H1 (cell line): Measurements from ENCODE around the gene MBLAC1. TPM values are rescaled to one million over a fixed set of nuclear protein-coding genes. Genes with fewer than 3 reads are reported as not detected.

Experiments used
- CTCF ChIA-PET: fragments of 300-600 bp; sonication (Branson Sonifier 250); formaldehyde crosslinking; loops from one replicate; lab custom pipeline; 2021; ENCODE audit not compliant: partially characterized antibody; lab: Charles Lee
- POLR2A ChIA-PET: fragments of 300-600 bp; sonication (Branson Sonifier 250); formaldehyde crosslinking; loops from one replicate; lab custom pipeline; 2021; ENCODE audit warnings: inconsistent platforms; ENCODE audit not compliant: partially characterized antibody; lab: Charles Lee
- DNase-seq, 2 experiments: peaks; one replicate each; pipeline versions ENCODE4 v3.0.0 to v3.0.0-alpha.2; 2010 to 2022; ENCODE audit warnings: low spot score in 2 of 2, low read depth in 1 of 2, mixed read lengths in 1 of 2
- FAIRE-seq: peaks from 2 replicates; lab custom pipeline; 2011; peaks lifted over from hg19 to GRCh38; lab: Jason Lieb, UNC
- H2AFZ ChIP-seq: 2 replicates; pipeline ENCODE4 v1.8.1; 2012; ENCODE audit warnings: low read length, inconsistent platforms
- H2AK5ac ChIP-seq: 2 replicates; pipeline ENCODE4 v1.6.1; 2013; ENCODE audit warnings: low read depth, low read length
- H2BK120ac ChIP-seq: replicated peaks from 2 replicates; pipeline ENCODE3; 2013; ENCODE audit warnings: low read depth, low read length, inconsistent platforms
- H2BK12ac ChIP-seq: 2 replicates; pipeline ENCODE4 v1.6.1; 2013; ENCODE audit warnings: low read depth, low read length
- H2BK15ac ChIP-seq: 2 replicates; pipeline ENCODE4 v1.6.1; 2013; ENCODE audit warnings: low read length
- H2BK20ac ChIP-seq: 2 replicates; pipeline ENCODE4 v1.6.1; 2013; ENCODE audit warnings: low read length
- H2BK5ac ChIP-seq: 2 replicates; pipeline ENCODE4 v1.6.1; 2013; ENCODE audit warnings: low read depth, low read length
- H3K14ac ChIP-seq: 2 replicates; pipeline ENCODE4 v1.6.1; 2013; ENCODE audit warnings: inconsistent platforms; ENCODE audit not compliant: insufficient read length
- H3K18ac ChIP-seq: 2 replicates; pipeline ENCODE4 v1.6.1; 2013; ENCODE audit warnings: low read length; ENCODE audit errors: extremely low read depth
- H3K23ac ChIP-seq: 2 replicates; pipeline ENCODE4 v1.6.1; 2013; ENCODE audit warnings: inconsistent platforms; ENCODE audit not compliant: insufficient read length
- H3K23me2 ChIP-seq: 2 replicates; pipeline ENCODE4 v1.6.1; 2013; ENCODE audit warnings: low read depth, low read length
- H3K27ac ChIP-seq: 2 replicates; pipeline ENCODE4 v1.6.1; 2011; ENCODE audit warnings: low read depth, low read length, inconsistent platforms
- H3K27me3 ChIP-seq, 4 experiments: replicated peaks in 1 of 4; 1 replicate in 1 of 4; 2 replicates in 3 of 4; pipeline versions ENCODE4 v1.6.1 to v1.8.1; 2011 to 2013; ENCODE audit warnings: low read length in 3 of 4, mild to moderate bottlenecking in 3 of 4, inconsistent platforms in 2 of 4, mixed read lengths in 2 of 4, moderate library complexity in 1 of 4; ENCODE audit not compliant: control insufficient read depth in 3 of 4, insufficient read depth in 3 of 4; ENCODE audit errors: extremely low read depth in 1 of 4
- H3K36me3 ChIP-seq, 4 experiments: 2 replicates each; pipeline versions ENCODE4 v1.6.1 to v1.8.1; 2011 to 2013; ENCODE audit warnings: mild to moderate bottlenecking in 4 of 4, low read length in 3 of 4, moderate library complexity in 2 of 4, control low read depth in 1 of 4, inconsistent platforms in 1 of 4; ENCODE audit not compliant: insufficient read depth in 4 of 4, control insufficient read depth in 2 of 4
- H3K4ac ChIP-seq: replicated peaks from 2 replicates; pipeline ENCODE3; 2013; ENCODE audit warnings: low read length, low read depth, mixed read lengths, inconsistent platforms; ENCODE audit not compliant: insufficient read length
- H3K4me1 ChIP-seq, 4 experiments: replicated peaks in 1 of 4; 1 replicate in 1 of 4; 2 replicates in 3 of 4; pipeline versions ENCODE4 v1.6.1 to v1.8.1; 2011 to 2013; ENCODE audit warnings: low read length in 3 of 4, inconsistent platforms in 2 of 4, mixed read lengths in 1 of 4; ENCODE audit not compliant: insufficient read depth in 4 of 4, control insufficient read depth in 3 of 4
- H3K4me2 ChIP-seq, 2 experiments: 2 replicates each; pipeline versions ENCODE4 v1.6.1 to v1.8.1; 2011 to 2013; ENCODE audit warnings: low read depth in 2 of 2, low read length in 2 of 2, control low read depth in 1 of 2, inconsistent platforms in 1 of 2, mild to moderate bottlenecking in 1 of 2; ENCODE audit not compliant: insufficient read depth in 1 of 2
- H3K4me3 ChIP-seq, 4 experiments: fragments of 200-600, 300-600 bp in 1 of 4; sonication (generic), shearing (Covaris generic), sonication (Bioruptor Twin) in 1 of 4; 2 replicates each; pipeline versions ENCODE4 v1.5.1 to v1.8.1; 2011 to 2016; ENCODE audit warnings: low read length in 4 of 4, low read depth in 3 of 4, control low read depth in 2 of 4, inconsistent platforms in 2 of 4, mild to moderate bottlenecking in 2 of 4, mixed read lengths in 1 of 4, moderate library complexity in 1 of 4; ENCODE audit not compliant: insufficient read depth in 2 of 4; ENCODE audit errors: extremely low read depth in 1 of 4
- H3K56ac ChIP-seq: replicated peaks from 2 replicates; pipeline ENCODE3; 2013; ENCODE audit warnings: low read depth, mild to moderate bottlenecking, mixed read lengths, low read length, inconsistent platforms; ENCODE audit not compliant: insufficient read length
- H3K79me1 ChIP-seq: 2 replicates; pipeline ENCODE4 v1.6.1; 2013; ENCODE audit warnings: low read depth, low read length, control low read depth
- H3K79me2 ChIP-seq, 2 experiments: 2 replicates each; pipeline versions ENCODE4 v1.6.1 to v1.8.1; 2012 to 2013; ENCODE audit warnings: low read length in 2 of 2, mild to moderate bottlenecking in 2 of 2, inconsistent platforms in 1 of 2; ENCODE audit not compliant: insufficient read depth in 2 of 2, control insufficient read depth in 1 of 2
- H3K9ac ChIP-seq, 4 experiments: replicated peaks in 1 of 4; 1 replicate in 1 of 4; 2 replicates in 3 of 4; pipeline versions ENCODE4 v1.6.1 to v1.8.1; 2011 to 2013; ENCODE audit warnings: low read depth in 3 of 4, low read length in 3 of 4, control low read depth in 2 of 4, mild to moderate bottlenecking in 2 of 4, moderate library complexity in 2 of 4, inconsistent platforms in 1 of 4; ENCODE audit errors: extremely low read depth in 1 of 4
- H3K9me3 ChIP-seq, 2 experiments: 2 replicates each; pipeline versions ENCODE4 v1.6.1 to v1.8.1; 2012 to 2013; ENCODE audit warnings: mild to moderate bottlenecking in 2 of 2, moderate library complexity in 2 of 2, control low read depth in 1 of 2, inconsistent platforms in 1 of 2, low read depth in 1 of 2, low read length in 1 of 2, mixed read lengths in 1 of 2; ENCODE audit not compliant: insufficient read depth in 2 of 2
- H4K20me1 ChIP-seq, 2 experiments: replicated peaks in 1 of 2; 2 replicates each; pipeline versions ENCODE3 to v1.8.1; 2011 to 2013; ENCODE audit warnings: inconsistent platforms in 2 of 2, low read length in 2 of 2, mild to moderate bottlenecking in 1 of 2; ENCODE audit not compliant: insufficient read depth in 2 of 2, control insufficient read depth in 1 of 2
- H4K5ac ChIP-seq: 2 replicates; pipeline ENCODE4 v1.6.1; 2013; ENCODE audit warnings: low read length, low read depth, mixed read lengths, inconsistent platforms; ENCODE audit not compliant: insufficient read length
- H4K8ac ChIP-seq: 2 replicates; pipeline ENCODE4 v1.8.0; 2013; ENCODE audit warnings: mild to moderate bottlenecking, moderate library complexity, low read length, inconsistent platforms; ENCODE audit not compliant: insufficient read depth; ENCODE audit errors: extremely low read depth
- H4K91ac ChIP-seq: replicated peaks from 2 replicates; pipeline ENCODE3; 2013; ENCODE audit warnings: low read length, mixed read lengths, inconsistent platforms; ENCODE audit not compliant: insufficient read length
- BCL11A ChIP-seq, 2 experiments: IDR thresholded peaks; one replicate each; pipeline ENCODE4 v1.6.1; 2011; ENCODE audit warnings: low read depth in 2 of 2, low read length in 2 of 2, mild to moderate bottlenecking in 2 of 2
- JUND ChIP-seq: IDR thresholded peaks from 2 replicates; pipeline ENCODE4 v1.6.1; 2011; ENCODE audit warnings: mild to moderate bottlenecking, improper control_type of control experiment, low read length
- POLR2AphosphoS5 ChIP-seq: IDR thresholded peaks from 2 replicates; pipeline ENCODE4 v1.6.1; 2011; ENCODE audit warnings: low read depth, low read length
- WGBS, 2 experiments: shearing (Covaris generic) in 1 of 2; methylation state at CpG; one replicate each; pipeline versions ENCODE4 v1.1.6 to v1.1.7; 2013 to 2015; ENCODE audit warnings: low lambda C conversion rate in 2 of 2, mixed read lengths in 2 of 2, inconsistent platforms in 1 of 2, low coverage in 1 of 2, missing lambda C conversion rate in 1 of 2; ENCODE audit not compliant: insufficient replicate concordance in 2 of 2, insufficient coverage in 1 of 2, insufficient read length in 1 of 2; ENCODE audit errors: extremely low coverage in 1 of 2, missing lambda C conversion rate in 1 of 2; 5-methylcytosine and 5-hydroxymethylcytosine counted together
- polyA plus RNA-seq, 7 experiments: library from polyadenylated mRNA; depleted of rRNA in 3 of 7; stranded (reverse) in 5 of 7; unstranded in 2 of 7; fragments of >200 nt in 5 of 7; fragments of 200-250 nt in 2 of 7; gene quantifications; 1 replicate in 5 of 7; 2 replicates in 1 of 7; 4 replicates in 1 of 7; pipeline versions ENCODE4 v1.2.1 to v1.2.3, GENCODE V29; 2011 to 2013; ENCODE audit warnings: missing spikeins in 2 of 7, mixed read lengths in 2 of 7
- total RNA-seq: library from RNA; stranded (reverse); fragmentation: NEBNext Ultra II Directional; extraction: Animal tissue kit (Norgen Biotek cat#: 25700); gene quantifications from 2 replicates; pipeline ENCODE4 v1.2.1, GENCODE V29; 2021

MBLAC1 gene
- total and polyA plus RNA-seq, 2 of the 8 experiments (the other 6 are each of a cell fraction or from before 2014, with no cell fraction given), result 1.00 to 1.7 TPM

GRCh38 chr7:100090527-100091410 is 36.0 kb upstream of the MBLAC1 start:
- DNase-seq, result no peak
- Histone ChIP-seq H3K23me2 (peaks cover 4% of the 10 kb centered on the region; the same call in 1 of the 2 replicates), H3K79me2 (peaks cover 0 to 9% of the 10 kb centered on the region in 2 experiments; a peak in 1 of 4 replicates), H3K9me3 (no peaks in the 10 kb centered on the region), H4K8ac (peak overlapping the region; percentile 62), H3K4me2 (no peak overlapping the region), H2BK15ac (no peak overlapping the region), H3K14ac (no peak overlapping the region), H3K23ac (no peak overlapping the region), H3K9ac (no peak overlapping the region; a peak in 1 of 7 replicates), H4K5ac (no peak overlapping the region), H2BK120ac (no peak overlapping the region), H2AFZ (no peak overlapping the region), H2BK20ac (no peak overlapping the region), H3K18ac (no peak overlapping the region), H3K56ac (no peak overlapping the region), H4K91ac (no peak overlapping the region), H3K27me3 (no peaks in the 10 kb centered on the region), H3K27ac (0 out of 2 replicates have a peak overlapping the region, but pooled peaks have one; percentile 18), H3K4me3 (no peak overlapping the region), H2AK5ac (no peak overlapping the region), H3K36me3 (peaks cover 44 to 55% (median 51%) of the 10 kb centered on the region in 4 experiments), H2BK5ac (no peak overlapping the region), H3K4ac (no peak overlapping the region), H3K4me1 (no peaks in the 10 kb centered on the region; a peak in 1 of 7 replicates), H4K20me1 (peaks cover 20 to 27% of the 10 kb centered on the region in 2 experiments), H3K79me1 (peaks cover 7% of the 10 kb centered on the region), H2BK12ac (no peak overlapping the region)
- TF ChIP-seq JUND (no peak), POLR2AphosphoS5 (peak; percentile 7; the same call in 1 of the 2 replicates), BCL11A (IDR thresholded peaks at IDR 0.05; ENCODE audit: low read depth in 2 of 2, low read length in 2 of 2) (no peak)
- FAIRE-seq, result no peak
- WGBS, 2 experiments, result 90% methylated on average over 14 of the region's 14 CpGs; no CpG with 5 or more reads in 1 of the 2 experiments
- ChIA-PET POLR2A (interaction anchor here (0.7 to 19.5 kb wide), 13 partner anchors 6 to 78 kb away, joined by 3 to 722 read pairs (median 4); partner anchors contain the start of genes AP4M1, COPS6, GAL3ST4 and MBLAC1), CTCF (interaction anchor here (0.8 to 2.4 kb wide), 2 partner anchors 8 to 39 kb away, joined by 3 to 5 read pairs; no protein-coding TSS in a partner anchor)
